Vagina (tissue), 2 donors: ENCODE data around the gene TMEM131L.

Experiments used
- POLR2A ChIP-seq, 2 donors: fragments of 450-650 bp; IDR thresholded peaks; one replicate each; pipeline ENCODE4 v1.6.1; 2017; ENCODE audit warnings: antibody characterized with exemption in 2 of 2, mild to moderate bottlenecking in 2 of 2, moderate library complexity in 2 of 2
- POLR2AphosphoS5 ChIP-seq, 2 donors: sonication (generic); formaldehyde crosslinking; IDR thresholded peaks; one replicate each; pipeline ENCODE4 v1.9.0; 2017; ENCODE audit warnings: antibody characterized with exemption in 2 of 2, mild to moderate bottlenecking in 2 of 2, low read depth in 1 of 2; ENCODE audit not compliant: insufficient read depth in 1 of 2
- TF ChIP-seq, protein P1 (sequence below), 3 experiments: fragments of 450-650 bp in 2 of 3; fragments of 200-600 bp in 1 of 3; sonication (generic) in 1 of 3; IDR thresholded peaks; one replicate each; pipeline ENCODE4 v1.5.1; 2017 to 2019; ENCODE audit warnings: antibody characterized with exemption in 3 of 3, mild to moderate bottlenecking in 2 of 3, moderate library complexity in 2 of 3

DNA sequence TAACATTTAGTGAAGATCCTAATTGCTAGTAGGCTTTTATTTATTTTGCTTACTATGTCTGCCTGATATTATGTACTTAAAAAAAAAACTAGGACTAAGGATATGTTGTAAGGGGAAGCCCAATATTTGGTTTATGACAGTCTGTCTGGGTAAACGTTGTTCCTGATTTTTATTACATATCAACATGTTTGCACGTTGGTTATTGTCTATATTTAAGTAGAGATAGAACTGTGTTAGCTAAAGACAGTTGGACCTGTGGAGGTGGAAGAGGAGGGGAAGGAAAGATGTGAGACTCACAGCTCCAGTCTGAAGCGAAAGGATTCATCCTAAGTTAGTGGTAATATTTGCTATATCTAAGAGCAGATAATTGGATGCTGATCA is 90.3 kb downstream of the TMEM131L start:
- TF ChIP-seq POLR2A (IDR thresholded peaks at IDR 0.05) (no peak), POLR2AphosphoS5 (IDR thresholded peaks at IDR 0.05; ENCODE audit: insufficient read depth in 1 of 2, low read depth in 1 of 2) (no peak)
- TF ChIP-seq, protein P1, sequence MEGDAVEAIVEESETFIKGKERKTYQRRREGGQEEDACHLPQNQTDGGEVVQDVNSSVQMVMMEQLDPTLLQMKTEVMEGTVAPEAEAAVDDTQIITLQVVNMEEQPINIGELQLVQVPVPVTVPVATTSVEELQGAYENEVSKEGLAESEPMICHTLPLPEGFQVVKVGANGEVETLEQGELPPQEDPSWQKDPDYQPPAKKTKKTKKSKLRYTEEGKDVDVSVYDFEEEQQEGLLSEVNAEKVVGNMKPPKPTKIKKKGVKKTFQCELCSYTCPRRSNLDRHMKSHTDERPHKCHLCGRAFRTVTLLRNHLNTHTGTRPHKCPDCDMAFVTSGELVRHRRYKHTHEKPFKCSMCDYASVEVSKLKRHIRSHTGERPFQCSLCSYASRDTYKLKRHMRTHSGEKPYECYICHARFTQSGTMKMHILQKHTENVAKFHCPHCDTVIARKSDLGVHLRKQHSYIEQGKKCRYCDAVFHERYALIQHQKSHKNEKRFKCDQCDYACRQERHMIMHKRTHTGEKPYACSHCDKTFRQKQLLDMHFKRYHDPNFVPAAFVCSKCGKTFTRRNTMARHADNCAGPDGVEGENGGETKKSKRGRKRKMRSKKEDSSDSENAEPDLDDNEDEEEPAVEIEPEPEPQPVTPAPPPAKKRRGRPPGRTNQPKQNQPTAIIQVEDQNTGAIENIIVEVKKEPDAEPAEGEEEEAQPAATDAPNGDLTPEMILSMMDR (IDR thresholded peaks at IDR 0.05), result no peak
